ENCODE data around the gene ACTG1. TPM values are rescaled to one million over a fixed set of nuclear protein-coding genes. Genes with fewer than 3 reads are reported as not detected.

Gene ACTG1
- total RNA-seq, 1 donor from 2014 or later: 3,451 TPM

GRCh38 chr17:81483085-81483861, 29.3 kb downstream of the ACTG1 start:
- no peaks in the 10 kb centered on the region for H3K9me3 Mint-ChIP-seq
- H3K36me3 Mint-ChIP-seq: no peaks in the 10 kb centered on the region
- H3K4me1 Mint-ChIP-seq (ENCODE audit: unreplicated experiment): peaks cover 30% of the 10 kb centered on the region
- TF ChIP-seq CTCF (conservative IDR thresholded peaks at IDR 0.05): no peak
- peak overlapping the region; percentile 74 for H3K4me3 Mint-ChIP-seq
- H3K27ac Mint-ChIP-seq: no peak overlapping the region
- DNase-seq (ENCODE audit: extremely low spot score, unreplicated experiment): no peak
- H3K27me3 Mint-ChIP-seq: peaks cover 10% of the 10 kb centered on the region

DNA sequence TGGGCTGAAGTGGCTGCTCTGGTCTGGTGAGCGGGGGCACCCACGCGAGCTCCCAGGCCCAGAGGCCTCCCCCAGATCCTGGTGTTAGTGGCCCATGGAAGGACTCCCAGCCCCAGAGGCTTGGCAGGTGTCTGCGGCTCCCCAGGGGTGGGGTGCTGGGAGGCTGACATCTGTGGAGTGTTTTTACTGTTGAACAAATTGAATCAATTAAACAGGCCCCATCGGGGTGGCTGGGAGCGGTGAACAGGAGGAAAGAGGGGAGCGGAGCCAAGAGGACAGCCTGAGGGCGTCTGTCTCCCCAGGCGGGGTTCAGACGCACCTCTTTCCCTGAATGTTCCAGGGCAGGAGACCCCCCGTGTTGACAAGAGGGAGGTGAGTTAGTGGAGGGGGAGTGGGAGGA, 29.9 kb downstream of the ACTG1 start:
- Mint-ChIP-seq H3K27me3 (peaks cover 14% of the 10 kb centered on the region), H3K4me3 (peak overlapping the region; percentile 74), H3K36me3 (no peaks in the 10 kb centered on the region), H3K27ac (no peak overlapping the region), H3K4me1 (ENCODE audit: unreplicated experiment) (peaks cover 30% of the 10 kb centered on the region), H3K9me3 (no peaks in the 10 kb centered on the region)
- TF ChIP-seq CTCF (conservative IDR thresholded peaks at IDR 0.05): no peak
- no peak for DNase-seq (ENCODE audit: extremely low spot score, unreplicated experiment)

- DNase-seq (ENCODE audit: extremely low spot score, unreplicated experiment): no peak
- Mint-ChIP-seq H3K4me3 (peak overlapping the region; percentile 75), H3K9me3 (no peaks in the 10 kb centered on the region), H3K27me3 (peaks cover 14% of the 10 kb centered on the region), H3K36me3 (no peaks in the 10 kb centered on the region), H3K27ac (no peak overlapping the region), H3K4me1 (ENCODE audit: unreplicated experiment) (peaks cover 30% of the 10 kb centered on the region)
- no peak for TF ChIP-seq CTCF (conservative IDR thresholded peaks at IDR 0.05)
Measured at GRCh38 chr17:81481815-81482505, 30.6 kb downstream of the ACTG1 start.

DNA sequence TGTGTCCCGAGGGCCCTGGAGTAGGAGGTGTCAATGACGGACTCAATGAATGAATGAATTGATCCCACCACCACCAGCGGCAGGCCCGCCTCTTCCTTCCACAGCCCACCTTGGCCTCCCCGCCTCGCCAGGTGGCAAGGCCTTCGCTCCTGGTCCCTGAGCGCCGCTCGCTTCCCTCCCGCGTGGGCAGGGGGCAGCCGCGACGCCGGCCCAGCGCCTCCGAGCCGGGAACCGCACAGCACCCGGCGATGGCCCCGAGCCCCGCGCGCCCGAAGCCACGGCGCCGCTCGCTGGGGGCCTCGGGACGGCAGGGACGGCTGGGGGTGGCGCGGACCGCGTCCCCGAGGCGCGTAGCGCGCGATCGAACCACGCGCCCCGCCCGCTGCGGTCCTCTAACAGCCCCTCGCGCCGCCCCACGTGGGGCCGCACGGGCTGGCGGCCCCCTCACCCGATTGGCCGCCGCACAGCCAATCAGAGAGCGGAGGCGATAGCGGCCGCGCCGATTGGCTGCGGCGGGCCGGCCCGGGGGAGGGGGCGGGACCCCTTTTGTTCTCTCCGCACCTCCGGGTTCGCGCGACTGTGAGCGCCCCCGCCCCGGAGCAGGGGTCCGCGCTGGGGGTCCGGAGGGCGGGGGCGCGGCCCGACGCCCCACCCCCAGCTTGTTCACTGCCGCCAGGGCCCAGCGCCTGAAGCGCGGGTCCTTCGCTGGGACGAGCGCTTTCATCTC, 31.4 kb downstream of the ACTG1 start:
- Mint-ChIP-seq H3K27ac (no peak overlapping the region), H3K4me1 (ENCODE audit: unreplicated experiment) (peaks cover 27% of the 10 kb centered on the region), H3K36me3 (no peaks in the 10 kb centered on the region), H3K4me3 (peak overlapping the region; percentile 75), H3K27me3 (peaks cover 14% of the 10 kb centered on the region), H3K9me3 (no peaks in the 10 kb centered on the region)
- DNase-seq (ENCODE audit: extremely low spot score, unreplicated experiment): no peak
- no peak for TF ChIP-seq CTCF (conservative IDR thresholded peaks at IDR 0.05)

DNA sequence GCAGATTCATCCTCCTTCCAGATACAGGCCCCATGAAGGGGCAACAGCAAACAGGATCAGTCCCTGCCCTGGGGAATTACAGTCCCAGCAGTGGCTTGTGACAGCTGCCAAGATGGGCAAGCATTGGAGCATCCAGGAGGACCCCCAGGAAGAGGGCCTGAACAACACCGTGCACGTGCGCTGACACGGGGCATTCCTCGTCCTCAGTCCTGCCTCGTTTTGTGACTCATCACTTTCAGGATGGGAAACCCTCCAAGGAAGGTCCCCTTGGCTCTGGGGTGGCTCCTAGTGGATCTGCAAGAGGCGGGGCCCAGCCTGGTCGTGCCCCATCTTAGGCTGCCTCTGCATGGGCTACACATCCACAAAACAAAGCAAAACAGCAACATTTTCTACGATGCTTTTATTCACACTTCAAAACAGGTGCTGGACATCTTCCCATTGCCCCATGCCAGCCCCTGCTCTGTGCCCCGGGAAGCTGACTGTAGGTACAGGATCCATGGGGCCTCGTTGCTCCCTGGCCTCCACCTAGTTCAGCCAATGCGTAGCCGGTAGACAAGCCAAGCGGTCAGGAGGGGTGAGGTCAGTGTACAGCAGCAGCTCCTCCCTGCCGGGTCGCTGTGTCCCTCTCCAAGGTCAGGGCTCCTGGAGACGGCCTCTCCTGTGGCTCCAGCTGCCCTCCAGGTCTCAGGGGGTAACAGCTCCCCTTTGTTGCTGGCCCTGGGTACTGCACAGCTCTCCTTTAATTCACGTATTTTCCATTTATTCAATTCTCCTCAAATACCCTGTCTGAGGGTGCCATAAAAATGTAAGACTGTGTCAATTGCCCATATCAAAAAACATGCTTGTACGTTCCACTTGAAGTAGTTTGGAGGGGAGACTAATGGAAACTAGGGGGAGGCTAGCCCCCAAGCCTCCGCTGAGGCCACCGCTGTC, 32.2 kb downstream of the ACTG1 start:
- Mint-ChIP-seq H3K4me3 (peak overlapping the region; percentile 58), H3K27me3 (peaks cover 14% of the 10 kb centered on the region), H3K9me3 (no peaks in the 10 kb centered on the region), H3K27ac (no peak overlapping the region), H3K36me3 (no peaks in the 10 kb centered on the region), H3K4me1 (ENCODE audit: unreplicated experiment) (peaks cover 23% of the 10 kb centered on the region)
- DNase-seq (ENCODE audit: extremely low spot score, unreplicated experiment): no peak
- peak; percentile 28 for TF ChIP-seq CTCF (conservative IDR thresholded peaks at IDR 0.05)

Measured in type B pancreatic cell (in vitro differentiated cells).